Vagina (tissue), 2 donors: ENCODE data around the gene PKD2L1. TPM values are rescaled to one million over a fixed set of nuclear protein-coding genes. Genes with fewer than 3 reads are reported as not detected.
A peak's percentile ranks its signal among the peaks of the same experiment; 100 is the strongest.

Experiments
- DNase-seq, 2 donors: peaks; one replicate each; pipeline ENCODE4 v3.0.0-alpha.2; 2017; ENCODE audit errors: extremely low spot score in 2 of 2
- H3K27ac ChIP-seq: fragments of 200-600 bp; sonication (generic); one replicate; pipeline ENCODE4 v1.5.1; 2019
- H3K27me3 ChIP-seq: fragments of 200-600 bp; sonication (generic); one replicate; pipeline ENCODE4 v1.5.1; 2019
- H3K36me3 ChIP-seq, 2 donors: fragments of 200-600 bp; sonication (generic); one replicate each; pipeline ENCODE4 v1.5.1; 2017 to 2019
- H3K4me1 ChIP-seq: fragments of 200-600 bp; sonication (generic); one replicate; pipeline ENCODE4 v1.5.1; 2019
- H3K4me3 ChIP-seq, 2 donors: fragments of 200-600 bp; sonication (generic); 1 replicate in 1 of 2; 2 replicates in 1 of 2; pipeline ENCODE4 v1.5.1; 2016 to 2019
- H3K9me3 ChIP-seq: fragments of 200-600 bp; sonication (generic); one replicate; pipeline ENCODE4 v1.5.1; 2019
- CTCF ChIP-seq, 3 experiments: fragments of 450-650 bp in 2 of 3; fragments of 200-600 bp in 1 of 3; sonication (generic) in 1 of 3; IDR thresholded peaks; one replicate each; pipeline ENCODE4 v1.5.1; 2017 to 2019; ENCODE audit warnings: antibody characterized with exemption in 3 of 3, mild to moderate bottlenecking in 2 of 3, moderate library complexity in 2 of 3
- POLR2A ChIP-seq, 2 donors: fragments of 450-650 bp; IDR thresholded peaks; one replicate each; pipeline ENCODE4 v1.6.1; 2017; ENCODE audit warnings: antibody characterized with exemption in 2 of 2, mild to moderate bottlenecking in 2 of 2, moderate library complexity in 2 of 2
- POLR2AphosphoS5 ChIP-seq, 2 donors: sonication (generic); formaldehyde crosslinking; IDR thresholded peaks; one replicate each; pipeline ENCODE4 v1.9.0; 2017; ENCODE audit warnings: antibody characterized with exemption in 2 of 2, mild to moderate bottlenecking in 2 of 2, low read depth in 1 of 2; ENCODE audit not compliant: insufficient read depth in 1 of 2
- intact Hi-C: fragments of 100-400 bp; cut with DNase I; formaldehyde crosslinking; loops from one replicate; pipeline ENCODE4 v1.15.1; 2023
- total RNA-seq: library from RNA; depleted of rRNA; stranded (reverse); fragments of >200 nt; gene quantifications from one replicate; pipeline ENCODE4 v1.2.3, GENCODE V29; 2016

Gene PKD2L1
- total RNA-seq, 1 donor from 2014 or later: not detected

- no peak overlapping the region for H3K27ac ChIP-seq
- no peaks in the 10 kb centered on the region for H3K9me3 ChIP-seq
- intact Hi-C loops: no loop called here
- H3K36me3 ChIP-seq: no peaks in the 10 kb centered on the region
- no peak overlapping the region for H3K4me3 ChIP-seq
- H3K4me1 ChIP-seq: no peaks in the 10 kb centered on the region
- no peaks in the 10 kb centered on the region for H3K27me3 ChIP-seq
- no peak for DNase-seq
- TF ChIP-seq POLR2A (IDR thresholded peaks at IDR 0.05) (no peak), POLR2AphosphoS5 (IDR thresholded peaks at IDR 0.05; ENCODE audit: insufficient read depth in 1 of 2, low read depth in 1 of 2) (no peak), CTCF (IDR thresholded peaks at IDR 0.05) (peak; percentile 70 to 89 (median 84))
Measured at GRCh38 chr10:100338434-100339036, 8.5 kb upstream of the PKD2L1 start.

- intact Hi-C loops: no loop called here
- no peak for TF ChIP-seq CTCF (IDR thresholded peaks at IDR 0.05)
- TF ChIP-seq POLR2AphosphoS5 (IDR thresholded peaks at IDR 0.05; ENCODE audit: insufficient read depth in 1 of 2, low read depth in 1 of 2): no peak
- TF ChIP-seq POLR2A (IDR thresholded peaks at IDR 0.05): no peak
- Histone ChIP-seq H3K9me3 (no peaks in the 10 kb centered on the region), H3K36me3 (no peaks in the 10 kb centered on the region), H3K27me3 (no peaks in the 10 kb centered on the region), H3K27ac (no peak overlapping the region), H3K4me1 (no peaks in the 10 kb centered on the region), H3K4me3 (no peak overlapping the region)
- DNase-seq: no peak
Measured at GRCh38 chr10:100334762-100335161, 4.7 kb upstream of the PKD2L1 start.

- no peak overlapping the region for H3K4me3 ChIP-seq
- H3K27ac ChIP-seq: no peak overlapping the region
- no peak for DNase-seq
- intact Hi-C loops: no loop called here
- no peaks in the 10 kb centered on the region for H3K27me3 ChIP-seq
- H3K4me1 ChIP-seq: no peaks in the 10 kb centered on the region
- H3K9me3 ChIP-seq: no peaks in the 10 kb centered on the region
- TF ChIP-seq POLR2AphosphoS5 (IDR thresholded peaks at IDR 0.05; ENCODE audit: insufficient read depth in 1 of 2, low read depth in 1 of 2) (no peak), POLR2A (IDR thresholded peaks at IDR 0.05) (no peak), CTCF (IDR thresholded peaks at IDR 0.05) (no peak)
- no peaks in the 10 kb centered on the region for H3K36me3 ChIP-seq
Measured at GRCh38 chr10:100333661-100334440, 3.8 kb upstream of the PKD2L1 start.

- Histone ChIP-seq H3K9me3 (no peaks in the 10 kb centered on the region), H3K27me3 (no peaks in the 10 kb centered on the region), H3K4me1 (no peaks in the 10 kb centered on the region), H3K27ac (no peak overlapping the region), H3K4me3 (no peak overlapping the region), H3K36me3 (no peaks in the 10 kb centered on the region)
- intact Hi-C loops: no loop called here
- DNase-seq: no peak
- no peak for TF ChIP-seq POLR2A (IDR thresholded peaks at IDR 0.05)
- no peak for TF ChIP-seq POLR2AphosphoS5 (IDR thresholded peaks at IDR 0.05; ENCODE audit: insufficient read depth in 1 of 2, low read depth in 1 of 2)
- no peak for TF ChIP-seq CTCF (IDR thresholded peaks at IDR 0.05)
Measured at GRCh38 chr10:100333106-100333505, 3.1 kb upstream of the PKD2L1 start.

GRCh38 chr10:100328198-100328597 is 1.8 kb downstream of the PKD2L1 start:
- Histone ChIP-seq H3K9me3 (no peaks in the 10 kb centered on the region), H3K36me3 (no peaks in the 10 kb centered on the region), H3K27ac (no peak overlapping the region), H3K4me3 (no peak overlapping the region), H3K27me3 (no peaks in the 10 kb centered on the region), H3K4me1 (no peaks in the 10 kb centered on the region)
- DNase-seq: no peak
- TF ChIP-seq POLR2A (IDR thresholded peaks at IDR 0.05) (no peak), POLR2AphosphoS5 (IDR thresholded peaks at IDR 0.05; ENCODE audit: insufficient read depth in 1 of 2, low read depth in 1 of 2) (no peak), CTCF (IDR thresholded peaks at IDR 0.05) (no peak)
- intact Hi-C loops: no loop called here
